ENCODE measurements around the gene KRTAP10-7.

KRTAP10-7 gene

GRCh38 chr21:44613386-44614155 lies 13.2 kb downstream of the KRTAP10-7 start:
- no peak overlapping the region for H3K27ac ChIP-seq
- no peak for TF ChIP-seq CTCF (conservative IDR thresholded peaks at IDR 0.05; ENCODE audit: low read depth)
- POLR2A ChIA-PET (ENCODE audit: low non-redundant PET): interaction anchor here (0.5 kb wide), 1 partner anchor 1111 kb away, joined by 3 read pairs; no protein-coding TSS in a partner anchor
- CTCF ChIA-PET: interaction anchor here (0.6 kb wide), 1 partner anchor 185 kb away, joined by 4 read pairs; no protein-coding TSS in a partner anchor
- no peak for DNase-seq (ENCODE audit: low spot score)

GRCh38 chr21:44614161-44614631 lies 13.8 kb downstream of the KRTAP10-7 start:
- CTCF ChIA-PET: no interaction called here

GRCh38 chr21:44614961-44615391 lies 14.6 kb downstream of the KRTAP10-7 start:
- no peak for DNase-seq (ENCODE audit: low spot score)
- CTCF ChIA-PET: no interaction called here
- POLR2A ChIA-PET (ENCODE audit: low non-redundant PET): no interaction called here
- H3K27ac ChIP-seq: no peak overlapping the region
- no peak for TF ChIP-seq CTCF (conservative IDR thresholded peaks at IDR 0.05; ENCODE audit: low read depth)

More at GRCh38 chr21:44614161-44614631, 13.8 kb downstream of the KRTAP10-7 start:
- no peak for TF ChIP-seq CTCF (conservative IDR thresholded peaks at IDR 0.05; ENCODE audit: low read depth)
- no peak overlapping the region for H3K27ac ChIP-seq
- DNase-seq (ENCODE audit: low spot score): no peak
- POLR2A ChIA-PET (ENCODE audit: low non-redundant PET): interaction anchor here (0.5 kb wide), 1 partner anchor 1110 kb away, joined by 3 read pairs; no protein-coding TSS in a partner anchor

GRCh38 chr21:44615466-44615865 lies 15.1 kb downstream of the KRTAP10-7 start:
- no peak for TF ChIP-seq CTCF (conservative IDR thresholded peaks at IDR 0.05; ENCODE audit: low read depth)
- H3K27ac ChIP-seq: no peak overlapping the region
- ChIA-PET CTCF (interaction anchor here (0.6 kb wide), 1 partner anchor 32 kb away, joined by 3 read pairs; no protein-coding TSS in a partner anchor), POLR2A (ENCODE audit: low non-redundant PET) (no interaction called here)
- DNase-seq (ENCODE audit: low spot score): no peak

- ChIA-PET CTCF (interaction anchor here (0.6 kb wide), 1 partner anchor 33 kb away, joined by 3 read pairs; no protein-coding TSS in a partner anchor), POLR2A (ENCODE audit: low non-redundant PET) (no interaction called here)
- no peak for TF ChIP-seq CTCF (conservative IDR thresholded peaks at IDR 0.05; ENCODE audit: low read depth)
- no peak for DNase-seq (ENCODE audit: low spot score)
- H3K27ac ChIP-seq: no peak overlapping the region
These were observed 15.7 kb downstream of the KRTAP10-7 start for GRCh38 chr21:44615911-44616590.

GRCh38 chr21:44616591-44616926 lies 16.2 kb downstream of the KRTAP10-7 start:
- TF ChIP-seq CTCF (conservative IDR thresholded peaks at IDR 0.05; ENCODE audit: low read depth): no peak
- CTCF ChIA-PET: no interaction called here
- DNase-seq (ENCODE audit: low spot score): peak; percentile 9
- H3K27ac ChIP-seq: no peak overlapping the region
- POLR2A ChIA-PET (ENCODE audit: low non-redundant PET): no interaction called here
